Heart left ventricle (tissue), 16 donors: ENCODE data around the gene FXR2. TPM values are rescaled to one million over a fixed set of nuclear protein-coding genes. Genes with fewer than 3 reads are reported as not detected.

Source experiments
- ATAC-seq, 4 donors: fragments of 200-7000 bp; cut with Tn5 transposase; one replicate each; pipeline ENCODE4 v1.9.1; 2020 to 2022; ENCODE audit warnings: moderate library complexity in 4 of 4, mild to moderate bottlenecking in 3 of 4, moderate number of reproducible peaks in 1 of 4
- DNase-seq, 5 donors: peaks; one replicate each; pipeline ENCODE4 v3.0.0-alpha.2; 2020
- H3K27ac ChIP-seq, 12 donors: fragments of 200-600 bp; sonication (generic) in 4 of 12; one replicate each; pipeline versions ENCODE4 v1.5.0 to v1.8.0; 2016 to 2022; ENCODE audit warnings: mild to moderate bottlenecking in 2 of 12
- H3K27me3 ChIP-seq, 9 donors: fragments of 200-600 bp; sonication (generic) in 2 of 9; one replicate each; pipeline versions ENCODE4 v1.5.1 to v1.8.0; 2016 to 2022; ENCODE audit warnings: mild to moderate bottlenecking in 3 of 9
- H3K36me3 ChIP-seq, 9 donors: fragments of 200-600 bp; sonication (generic) in 2 of 9; one replicate each; pipeline versions ENCODE4 v1.5.0 to v1.8.0; 2018 to 2022; ENCODE audit warnings: mild to moderate bottlenecking in 2 of 9
- H3K4me1 ChIP-seq, 12 donors: fragments of 200-600 bp; sonication (generic) in 4 of 12; one replicate each; pipeline versions ENCODE4 v1.5.0 to v1.8.0; 2016 to 2022; ENCODE audit warnings: mild to moderate bottlenecking in 3 of 12
- H3K4me3 ChIP-seq, 12 donors: fragments of 200-600 bp; sonication (generic) in 4 of 12; one replicate each; pipeline versions ENCODE4 v1.5.0 to v1.8.0; 2017 to 2022; ENCODE audit warnings: mild to moderate bottlenecking in 9 of 12, moderate library complexity in 4 of 12
- H3K9me3 ChIP-seq, 12 donors: fragments of 200-600 bp; sonication (generic) in 4 of 12; one replicate each; pipeline versions ENCODE4 v1.5.0 to v1.8.0; 2016 to 2022; ENCODE audit warnings: mild to moderate bottlenecking in 1 of 12
- POLR2A ChIP-seq, 2 donors: fragments of 450-650 bp; IDR thresholded peaks; one replicate each; pipeline ENCODE4 v1.6.1; 2017; ENCODE audit warnings: antibody characterized with exemption in 2 of 2, mild to moderate bottlenecking in 2 of 2, moderate library complexity in 2 of 2
- WGBS, 4 donors: extraction: QIAGEN DNeasy Blood & Tissue Kit in 2 of 4; methylation state at CpG; one replicate each; pipeline versions ENCODE4 v1.1.5 to v1.1.7; 2013 to 2018; 5-methylcytosine and 5-hydroxymethylcytosine counted together
- intact Hi-C, 10 donors: fragments of 100-400 bp; cut with DNase I; formaldehyde crosslinking; loops; one replicate each; pipeline versions ENCODE4 v1.11.1 to v1.14.2; 2022
- polyA plus RNA-seq, 2 donors: library from polyadenylated mRNA; stranded (reverse); fragments of 200-250 nt; gene quantifications; one replicate each; pipeline ENCODE4 v1.2.3, GENCODE V29; 2013
- total RNA-seq, 9 donors: library from RNA; depleted of rRNA in 2 of 9; stranded (reverse); fragments of >200 nt in 2 of 9; fragmentation: NEBNext Ultra II Directional in 3 of 9; extraction: Animal tissue kit (Norgen Biotek cat#: 25700) in 3 of 9; gene quantifications; one replicate each; pipeline versions ENCODE4 v1.1.0 to v1.2.4, GENCODE V29; 2016 to 2023
- TF ChIP-seq, protein P1 (sequence below), 12 donors: fragments of 200-600 bp; sonication (generic) in 4 of 12; IDR thresholded peaks; one replicate each; pipeline versions ENCODE4 v1.5.0 to v1.8.0; 2018 to 2022; ENCODE audit warnings: antibody characterized with exemption in 12 of 12, mild to moderate bottlenecking in 5 of 12
- donor health status: ischemic (EF 13 %, LVEDD 7.1; RV severe dilation, severe dysfunction).
- donor health status: healthy with polysubstance abuse.
- donor health status: DM: no; HTN: yes; CAD: no.
- donor health status: DM: no; HTN: no; CAD: no.
- donor health status: ischemic (EF 25% LVEDD 6.9; RV normal size, moderate dysfunction).
- donor health status: ischemic (EF 25% LVEDD 5.7; RV mildly dilated, moderate dysfunction).
- donor health status: healthy.
- donor health status: DM: yes; HTN: yes; CAD: no.
- donor health status: ischemic (EF 35%, LVEDD 5.7; RV mildly dilated, moderate dysfunction).
- donor health status: nonischemic (EF 11% LVEDD 7.7; RV severe dilation, severe dysfunction).
- donor health status: DM: yes; HTN: yes; CAD: no.
- donor health status: PGD.
- donor health status: ischemic (EF 29% LVEDD 5.4; RV normal size, mild dysfunction).
- donor health status: nonischemic (EF 23%, LVEDD 6.1; RV moderate dilation, normal function).

Gene FXR2
- total and polyA plus RNA-seq, 11 donors, result 68.0 to 123 (median 98.6) TPM

DNA sequence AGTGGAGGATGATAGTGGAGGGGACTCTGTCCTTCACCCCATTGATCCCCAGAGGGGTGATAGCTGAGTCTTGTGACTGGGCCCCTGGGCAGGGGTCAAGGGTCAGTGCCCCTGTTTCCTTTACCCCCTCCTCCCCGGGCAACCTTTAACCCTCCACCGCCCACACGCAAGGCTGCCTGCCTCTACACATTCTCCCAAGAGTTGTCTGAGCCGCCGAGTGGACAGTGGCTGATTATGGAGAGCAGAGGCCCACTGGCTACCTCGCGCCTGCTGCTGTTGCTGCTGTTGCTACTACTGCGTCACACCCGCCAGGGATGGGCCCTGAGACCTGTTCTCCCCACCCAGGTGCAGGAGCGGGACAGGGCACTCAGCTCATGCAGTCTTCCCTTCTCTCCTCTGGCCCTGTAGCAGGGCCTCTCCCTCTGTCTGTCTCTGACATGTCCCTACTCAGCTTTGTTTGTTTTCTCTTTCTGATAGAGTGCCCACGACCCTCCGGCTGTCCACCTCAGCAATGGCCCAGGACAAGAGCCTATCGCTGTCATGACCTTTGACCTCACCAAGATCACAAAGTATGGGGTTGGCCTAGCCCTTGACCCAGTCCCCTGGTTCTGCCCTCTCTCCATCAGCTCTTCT, 15.4 kb upstream of the FXR2 start, which contains the start of gene SHBG:
SHBG (plus strand) TSS at position 197 of the 633 bp plus-strand sequence; CDS start at position 235, 38 bp downstream.
- Histone ChIP-seq H3K36me3 (peaks cover 0 to 9% (median 5%) of the 10 kb centered on the region in 9 donors), H3K27ac (no peak within 1 kb of the TSS), H3K27me3 (no peaks in the 10 kb centered on the region), H3K4me1 (peaks cover 0 to 26% (median 11%) of the 10 kb centered on the region in 12 donors), H3K9me3 (no peaks in the 10 kb centered on the region), H3K4me3 (no peak within 1 kb of the TSS)
- ATAC-seq (no peak), DNase-seq (no peak)
- TF ChIP-seq POLR2A (IDR thresholded peaks at IDR 0.05), result no peak
- TF ChIP-seq, protein P1, sequence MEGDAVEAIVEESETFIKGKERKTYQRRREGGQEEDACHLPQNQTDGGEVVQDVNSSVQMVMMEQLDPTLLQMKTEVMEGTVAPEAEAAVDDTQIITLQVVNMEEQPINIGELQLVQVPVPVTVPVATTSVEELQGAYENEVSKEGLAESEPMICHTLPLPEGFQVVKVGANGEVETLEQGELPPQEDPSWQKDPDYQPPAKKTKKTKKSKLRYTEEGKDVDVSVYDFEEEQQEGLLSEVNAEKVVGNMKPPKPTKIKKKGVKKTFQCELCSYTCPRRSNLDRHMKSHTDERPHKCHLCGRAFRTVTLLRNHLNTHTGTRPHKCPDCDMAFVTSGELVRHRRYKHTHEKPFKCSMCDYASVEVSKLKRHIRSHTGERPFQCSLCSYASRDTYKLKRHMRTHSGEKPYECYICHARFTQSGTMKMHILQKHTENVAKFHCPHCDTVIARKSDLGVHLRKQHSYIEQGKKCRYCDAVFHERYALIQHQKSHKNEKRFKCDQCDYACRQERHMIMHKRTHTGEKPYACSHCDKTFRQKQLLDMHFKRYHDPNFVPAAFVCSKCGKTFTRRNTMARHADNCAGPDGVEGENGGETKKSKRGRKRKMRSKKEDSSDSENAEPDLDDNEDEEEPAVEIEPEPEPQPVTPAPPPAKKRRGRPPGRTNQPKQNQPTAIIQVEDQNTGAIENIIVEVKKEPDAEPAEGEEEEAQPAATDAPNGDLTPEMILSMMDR (IDR thresholded peaks at IDR 0.05), result no peak
- intact Hi-C loops, result loop anchor here in 4 of 10 donors (5.0 kb wide), 1 partner anchor 57 kb away; the partner anchor contains the start of genes TP53 (in 4 of the 4) and WRAP53 (in 4 of the 4)
- WGBS, 4 donors, result 75 to 89% (median 84%) methylated on average over 11 to 13 of the region's 13 CpGs

DNA sequence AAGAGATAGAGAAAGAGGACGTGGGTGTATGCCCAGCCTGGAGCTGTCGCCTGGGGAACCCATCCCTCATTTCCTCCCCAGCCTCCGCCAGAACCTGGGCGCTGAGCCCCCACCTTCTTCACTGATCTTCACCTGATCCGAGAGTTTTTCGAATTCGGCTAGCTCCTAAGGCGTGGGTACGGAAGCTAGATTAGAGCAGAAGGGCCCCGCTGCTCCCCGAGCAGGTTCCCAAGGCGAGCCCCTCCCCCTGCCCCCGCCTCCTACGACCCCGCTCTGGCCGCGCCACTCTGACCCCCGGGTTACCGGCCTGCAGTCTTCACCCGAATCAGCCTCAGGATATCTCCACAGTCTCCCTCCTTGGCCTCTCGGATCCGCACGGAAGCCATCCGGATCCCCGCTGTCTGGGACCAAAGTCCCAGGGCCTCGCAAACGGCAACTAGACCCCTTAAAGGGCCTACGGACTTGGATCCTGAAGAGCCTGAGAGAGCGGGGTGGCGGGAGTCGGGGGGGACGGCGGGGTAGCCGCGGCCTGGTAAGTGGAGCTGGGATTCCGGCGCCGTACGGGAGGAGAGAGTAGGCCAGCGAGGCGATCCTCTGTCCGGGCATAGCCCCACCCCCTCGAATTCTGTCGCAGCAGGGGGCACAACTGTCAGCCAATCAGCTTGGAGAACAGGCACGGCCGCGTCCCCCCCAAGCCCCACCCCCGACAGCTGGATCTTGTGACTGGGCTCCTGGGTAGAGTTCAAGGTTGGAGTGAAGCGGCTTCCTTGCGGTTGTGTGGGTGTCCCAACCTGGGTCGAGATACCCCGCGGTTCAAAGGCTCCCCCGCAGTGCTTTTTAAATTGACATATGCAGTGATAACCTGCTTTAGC, 12.8 kb upstream of the FXR2 start, which contains the start of gene SAT2:
SAT2 (minus strand) TSS at position 572 of the 872 bp plus-strand sequence; CDS start at position 386, 186 bp downstream.
- no peaks in the 10 kb centered on the region for H3K9me3 ChIP-seq
- TF ChIP-seq, protein P1 (IDR thresholded peaks at IDR 0.05), result no peak
- TF ChIP-seq POLR2A (IDR thresholded peaks at IDR 0.05), result peak in 1 of 2 donors; percentile 64
- H3K4me1 ChIP-seq, result peaks cover 0 to 26% (median 11%) of the 10 kb centered on the region in 12 donors
- intact Hi-C loops, result loop anchor here in 1 of 10 donors (2.0 kb wide), 1 partner anchor 59 kb away; the partner anchor contains the start of gene TP53
- DNase-seq (peak; percentile 95 to 97 (median 96)), ATAC-seq (peak; percentile 97 to 99 (median 98))
- H3K27ac ChIP-seq, result peak within 1 kb of the TSS; percentile 85 to 98 (median 92)
- no peaks in the 10 kb centered on the region for H3K27me3 ChIP-seq
- H3K36me3 ChIP-seq, result peaks cover 0 to 9% (median 5%) of the 10 kb centered on the region in 9 donors
- 1% methylated on average over 32 to 54 of the region's 54 CpGs for WGBS, 4 donors
- peak within 1 kb of the TSS; percentile 44 to 94 (median 84) for H3K4me3 ChIP-seq

DNA sequence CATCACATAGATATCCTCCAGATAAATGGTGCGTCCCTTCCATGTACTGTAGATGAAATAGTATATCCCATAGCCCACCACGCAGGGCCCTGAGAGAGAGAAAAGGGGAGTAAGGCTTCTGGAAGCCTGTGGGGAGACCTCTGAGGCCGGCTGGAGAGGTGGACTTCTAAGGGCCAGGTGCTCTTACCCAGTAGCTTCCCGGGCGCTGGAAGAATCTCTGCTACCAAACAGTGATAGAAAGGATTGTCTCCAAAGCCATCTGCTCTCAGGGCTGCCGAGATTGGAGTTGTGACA, 12.2 kb upstream of the FXR2 start:
- peak in 1 of 4 donors; percentile 7 for ATAC-seq
- intact Hi-C loops, result loop anchor here in 1 of 10 donors (2.0 kb wide), 1 partner anchor 60 kb away; the partner anchor contains the start of gene TP53

More for the DNA sequence above, 12.2 kb upstream of the FXR2 start:
- no peaks in the 10 kb centered on the region for H3K27me3 ChIP-seq
- H3K36me3 ChIP-seq, result peaks cover 0 to 9% (median 5%) of the 10 kb centered on the region in 9 donors
- no peaks in the 10 kb centered on the region for H3K9me3 ChIP-seq
- no peak for DNase-seq
- H3K27ac ChIP-seq, result peak overlapping the region; percentile 85 to 98 (median 92)
- H3K4me1 ChIP-seq, result peaks cover 0 to 24% (median 11%) of the 10 kb centered on the region in 12 donors
- peak overlapping the region; percentile 44 to 94 (median 84) for H3K4me3 ChIP-seq
- WGBS, 4 donors, result 21 to 25% (median 22%) methylated on average over 6 of the region's 6 CpGs
- TF ChIP-seq POLR2A (IDR thresholded peaks at IDR 0.05), result no peak
- TF ChIP-seq, protein P1 (IDR thresholded peaks at IDR 0.05), result no peak
